ENCODE results near the gene GLG1. TPM values are rescaled to one million over a fixed set of nuclear protein-coding genes. Genes with fewer than 3 reads are reported as not detected.
A peak's percentile ranks its signal among the peaks of the same experiment; 100 is the strongest.

GLG1 gene
- total and polyA plus RNA-seq, 2 experiments from 2014 or later, result 140 to 167 TPM

DNA sequence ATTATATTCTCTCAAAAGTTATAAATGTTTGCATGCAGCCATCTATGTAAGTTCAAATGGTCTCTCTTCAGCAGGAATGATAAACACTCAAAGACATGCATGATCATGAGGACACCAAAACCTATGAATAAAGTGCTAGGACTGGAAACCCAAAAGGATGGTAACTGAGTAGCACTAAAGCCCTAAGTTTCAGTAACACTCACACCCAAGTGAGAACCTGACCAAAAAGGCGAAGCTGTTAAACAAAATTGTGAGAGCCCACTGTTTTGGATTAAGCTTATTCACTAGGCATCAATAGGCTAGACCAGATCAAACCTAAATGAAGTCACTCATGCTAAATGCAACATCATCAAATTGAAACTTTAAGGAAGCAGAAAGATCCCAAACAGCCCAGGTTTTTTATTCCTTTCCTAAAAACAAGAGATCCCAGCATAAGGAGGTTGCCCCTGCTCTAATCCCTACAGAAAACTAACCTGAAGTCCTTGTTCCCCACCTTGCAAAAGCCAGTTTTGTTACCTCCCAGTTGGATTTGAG lies 42.4 kb downstream of the GLG1 start:
- no peaks in the 10 kb centered on the region for H3K27me3 ChIP-seq
- no peak overlapping the region for H3K27ac ChIP-seq
- no peak overlapping the region for H3K4me3 ChIP-seq
- no peaks in the 10 kb centered on the region for H3K9me3 ChIP-seq (ENCODE audit: low read depth)
- DNase-seq (ENCODE audit: low read depth in 1 of 2, low spot score in 1 of 2), result no peak
- no peaks in the 10 kb centered on the region for H3K4me1 ChIP-seq (ENCODE audit: low read depth)
- TF ChIP-seq, protein P1, sequence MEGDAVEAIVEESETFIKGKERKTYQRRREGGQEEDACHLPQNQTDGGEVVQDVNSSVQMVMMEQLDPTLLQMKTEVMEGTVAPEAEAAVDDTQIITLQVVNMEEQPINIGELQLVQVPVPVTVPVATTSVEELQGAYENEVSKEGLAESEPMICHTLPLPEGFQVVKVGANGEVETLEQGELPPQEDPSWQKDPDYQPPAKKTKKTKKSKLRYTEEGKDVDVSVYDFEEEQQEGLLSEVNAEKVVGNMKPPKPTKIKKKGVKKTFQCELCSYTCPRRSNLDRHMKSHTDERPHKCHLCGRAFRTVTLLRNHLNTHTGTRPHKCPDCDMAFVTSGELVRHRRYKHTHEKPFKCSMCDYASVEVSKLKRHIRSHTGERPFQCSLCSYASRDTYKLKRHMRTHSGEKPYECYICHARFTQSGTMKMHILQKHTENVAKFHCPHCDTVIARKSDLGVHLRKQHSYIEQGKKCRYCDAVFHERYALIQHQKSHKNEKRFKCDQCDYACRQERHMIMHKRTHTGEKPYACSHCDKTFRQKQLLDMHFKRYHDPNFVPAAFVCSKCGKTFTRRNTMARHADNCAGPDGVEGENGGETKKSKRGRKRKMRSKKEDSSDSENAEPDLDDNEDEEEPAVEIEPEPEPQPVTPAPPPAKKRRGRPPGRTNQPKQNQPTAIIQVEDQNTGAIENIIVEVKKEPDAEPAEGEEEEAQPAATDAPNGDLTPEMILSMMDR (IDR thresholded peaks at IDR 0.05; ENCODE audit: low read depth, low read length), result no peak
- H3K36me3 ChIP-seq, result no peaks in the 10 kb centered on the region

DNA sequence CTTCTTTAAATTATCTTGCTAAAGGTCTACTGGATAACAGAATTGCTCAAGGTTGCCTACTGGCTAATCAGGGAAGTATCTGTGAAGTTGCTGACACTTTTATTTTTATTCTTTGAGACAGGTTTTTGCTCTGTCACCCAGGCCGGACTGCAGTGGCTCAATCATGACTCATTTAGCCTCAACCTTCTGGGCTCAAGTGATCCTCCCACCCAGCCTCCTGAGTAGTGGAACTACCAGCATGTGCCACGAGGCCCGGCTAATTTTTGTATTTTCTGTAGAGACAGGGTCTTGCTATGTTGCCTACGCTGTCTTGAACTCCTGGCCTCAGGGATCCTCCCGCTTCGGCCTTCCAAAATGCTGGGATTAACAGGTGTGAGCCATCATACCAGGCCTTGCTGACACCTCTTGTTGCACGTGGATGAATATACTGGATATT lies 43.1 kb downstream of the GLG1 start:
- no peak overlapping the region for H3K4me3 ChIP-seq
- no peak overlapping the region for H3K27ac ChIP-seq
- H3K27me3 ChIP-seq, result no peaks in the 10 kb centered on the region
- TF ChIP-seq, protein P1 (IDR thresholded peaks at IDR 0.05; ENCODE audit: low read depth, low read length), result no peak
- no peaks in the 10 kb centered on the region for H3K9me3 ChIP-seq (ENCODE audit: low read depth)
- H3K36me3 ChIP-seq, result no peaks in the 10 kb centered on the region
- no peaks in the 10 kb centered on the region for H3K4me1 ChIP-seq (ENCODE audit: low read depth)
- DNase-seq (ENCODE audit: low read depth in 1 of 2, low spot score in 1 of 2), result peak in 1 of 2 donors; percentile 50

DNA sequence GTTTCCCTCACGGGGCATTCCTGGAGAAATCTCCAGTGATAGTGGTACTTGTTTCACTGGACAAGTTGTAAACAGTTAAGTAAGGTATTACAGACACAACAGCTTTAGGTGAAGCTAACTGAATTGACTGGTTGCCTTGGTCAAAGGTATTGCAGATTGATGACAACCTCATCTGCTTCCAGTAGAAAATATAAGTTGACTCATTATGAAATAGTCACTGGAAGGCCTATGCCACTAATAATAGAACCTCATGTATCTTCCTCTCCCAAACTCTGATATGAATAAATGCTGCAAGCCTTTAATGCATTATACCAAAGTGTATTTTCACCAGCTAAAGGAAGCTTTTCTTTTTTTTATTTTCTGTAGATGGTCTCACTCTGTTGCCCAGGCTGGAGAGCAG lies 44.8 kb downstream of the GLG1 start:
- TF ChIP-seq, protein P1 (IDR thresholded peaks at IDR 0.05; ENCODE audit: low read depth, low read length), result no peak
- Histone ChIP-seq H3K27ac (no peak overlapping the region), H3K27me3 (no peaks in the 10 kb centered on the region), H3K9me3 (ENCODE audit: low read depth) (no peaks in the 10 kb centered on the region), H3K36me3 (no peaks in the 10 kb centered on the region), H3K4me1 (ENCODE audit: low read depth) (no peaks in the 10 kb centered on the region), H3K4me3 (no peak overlapping the region)
- no peak for DNase-seq (ENCODE audit: low read depth in 1 of 2, low spot score in 1 of 2)

DNA sequence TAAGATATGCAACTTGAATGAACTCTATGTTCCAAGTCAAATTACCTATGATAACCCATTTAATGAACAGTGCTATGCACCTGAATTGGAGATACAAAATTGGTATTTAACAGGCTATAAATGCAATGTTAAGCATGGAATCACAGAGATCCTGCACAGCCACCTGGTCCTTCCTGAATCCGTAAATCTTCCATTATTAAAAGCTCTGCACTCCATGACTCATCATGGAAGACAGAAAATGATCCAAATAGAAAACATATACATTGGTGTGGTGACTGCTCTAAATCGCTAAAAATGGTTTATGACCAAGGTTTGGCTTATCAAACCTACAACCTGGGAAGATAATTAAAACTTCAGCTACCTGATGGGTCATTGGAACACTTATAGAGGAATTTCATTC lies 45.3 kb downstream of the GLG1 start:
- TF ChIP-seq, protein P1 (IDR thresholded peaks at IDR 0.05; ENCODE audit: low read depth, low read length), result no peak
- DNase-seq (ENCODE audit: low read depth in 1 of 2, low spot score in 1 of 2), result no peak

DNA sequence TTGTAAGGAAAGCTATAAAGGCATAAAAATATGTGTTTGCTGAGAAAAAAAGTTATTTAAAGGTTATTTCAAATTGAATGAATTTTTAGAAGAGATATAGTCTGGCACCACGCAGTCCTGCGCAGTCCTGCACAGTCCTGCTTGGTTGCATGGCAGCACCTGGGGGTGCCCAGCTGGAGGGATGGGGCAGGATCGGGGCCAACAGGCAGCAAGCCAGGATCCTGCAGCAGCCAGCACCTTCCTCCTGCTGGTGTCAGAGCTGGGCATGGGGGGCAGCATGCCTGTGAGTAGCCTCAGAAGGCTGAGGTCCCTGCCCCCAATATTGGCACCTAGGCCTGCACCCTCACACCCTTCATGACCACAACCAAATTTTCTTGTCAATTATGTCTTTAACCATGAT lies 46.0 kb downstream of the GLG1 start:
- no peaks in the 10 kb centered on the region for H3K9me3 ChIP-seq (ENCODE audit: low read depth)
- no peaks in the 10 kb centered on the region for H3K4me1 ChIP-seq (ENCODE audit: low read depth)
- H3K27ac ChIP-seq, result no peak overlapping the region
- no peaks in the 10 kb centered on the region for H3K36me3 ChIP-seq
- no peak for DNase-seq (ENCODE audit: low read depth in 1 of 2, low spot score in 1 of 2)
- no peaks in the 10 kb centered on the region for H3K27me3 ChIP-seq
- no peak overlapping the region for H3K4me3 ChIP-seq
- TF ChIP-seq, protein P1 (IDR thresholded peaks at IDR 0.05; ENCODE audit: low read depth, low read length), result no peak

More for the DNA sequence above, 45.3 kb downstream of the GLG1 start:
- no peaks in the 10 kb centered on the region for H3K27me3 ChIP-seq
- H3K4me1 ChIP-seq (ENCODE audit: low read depth), result no peaks in the 10 kb centered on the region
- no peaks in the 10 kb centered on the region for H3K36me3 ChIP-seq
- no peak overlapping the region for H3K27ac ChIP-seq
- no peaks in the 10 kb centered on the region for H3K9me3 ChIP-seq (ENCODE audit: low read depth)
- H3K4me3 ChIP-seq, result no peak overlapping the region
